Caco-2 (cell line): ENCODE data around the gene NUDT3. TPM values are rescaled to one million over a fixed set of nuclear protein-coding genes. Genes with fewer than 3 reads are reported as not detected.

Source experiments
- BruUV-seq: library from RNA; stranded (reverse); fragments of 400-500 nt; replicated peaks from 2 replicates; lab custom pipeline; 2021; lab: Mats Ljungman, UMichigan
- CTCF ChIA-PET: fragments of 300-600 bp; sonication (Branson Sonifier 250); formaldehyde crosslinking; loops from one replicate; lab custom pipeline; 2022; ENCODE audit warnings: antibody characterized with exemption; lab: Charles Lee
- POLR2A ChIA-PET: fragments of 300-600 bp; sonication (Branson Sonifier 250); formaldehyde crosslinking; loops from one replicate; lab custom pipeline; 2022; ENCODE audit warnings: antibody characterized with exemption; lab: Charles Lee
- DNase-seq, 2 experiments: peaks; one replicate each; pipeline versions ENCODE4 v3.0.0 to v3.0.0-alpha.2; 2020 to 2022
- H3K27me3 ChIP-seq: replicated peaks from 2 replicates; pipeline ENCODE4 v1.6.0; 2011; ENCODE audit warnings: low read length; ENCODE audit not compliant: control insufficient read depth, insufficient read depth
- H3K36me3 ChIP-seq: 2 replicates; pipeline ENCODE4 v1.5.1; 2011; ENCODE audit warnings: low read length; ENCODE audit not compliant: control insufficient read depth, insufficient read depth
- H3K4me1 ChIP-seq: fragments of 250-450 bp; sonication (Bioruptor Pico); 2 replicates; pipeline ENCODE4 v1.5.1; 2020; ENCODE audit warnings: mild to moderate bottlenecking
- H3K4me3 ChIP-seq: 2 replicates; pipeline ENCODE4 v1.5.1; 2011; ENCODE audit warnings: low read depth, mild to moderate bottlenecking, control low read depth, low read length
- H3K9me3 ChIP-seq: fragments of 250-450 bp; sonication (Bioruptor Pico); 2 replicates; pipeline ENCODE4 v1.5.1; 2020; ENCODE audit warnings: mild to moderate bottlenecking, moderate library complexity
- H3K27ac Mint-ChIP-seq: one replicate; pipeline ENCODE4 v1.8.0; 2022; ENCODE audit warnings: mixed read lengths; ENCODE audit not compliant: unreplicated experiment
- H3K27me3 Mint-ChIP-seq: one replicate; pipeline ENCODE4 v1.8.0; 2022; ENCODE audit warnings: mixed read lengths; ENCODE audit not compliant: insufficient read depth, unreplicated experiment
- H3K36me3 Mint-ChIP-seq: one replicate; pipeline ENCODE4 v1.8.0; 2022; ENCODE audit warnings: mild to moderate bottlenecking, mixed read lengths; ENCODE audit not compliant: insufficient read depth, unreplicated experiment
- H3K4me1 Mint-ChIP-seq: one replicate; pipeline ENCODE4 v1.8.0; 2022; ENCODE audit warnings: low read depth, mixed read lengths; ENCODE audit not compliant: unreplicated experiment
- H3K4me3 Mint-ChIP-seq: one replicate; pipeline ENCODE4 v1.8.0; 2022; ENCODE audit warnings: mild to moderate bottlenecking, moderate library complexity, mixed read lengths; ENCODE audit not compliant: unreplicated experiment
- H3K9me3 Mint-ChIP-seq: one replicate; pipeline ENCODE4 v1.8.0; 2022; ENCODE audit warnings: mixed read lengths; ENCODE audit not compliant: unreplicated experiment
- intact Hi-C: fragments of 100-400 bp; cut with micrococcal nuclease; formaldehyde crosslinking; loops from one replicate; pipeline ENCODE4 v1.10.0; 2022; ENCODE audit not compliant: unreplicated experiment
- total RNA-seq: library from RNA; stranded (reverse); gene quantifications from 2 replicates; pipeline ENCODE4 v1.2.3, GENCODE V29; 2022
- TF ChIP-seq, protein P1 (sequence below), 2 experiments: fragments of 200-600 bp in 1 of 2; IDR thresholded peaks; 1 replicate in 1 of 2; 2 replicates in 1 of 2; pipeline versions ENCODE4 v1.5.1 to v1.8.0; 2011 to 2022; ENCODE audit warnings: antibody characterized with exemption in 1 of 2, control low read depth in 1 of 2, inconsistent platforms in 1 of 2, low read depth in 1 of 2, low read length in 1 of 2, mild to moderate bottlenecking in 1 of 2, moderate library complexity in 1 of 2; ENCODE audit not compliant: insufficient read depth in 1 of 2, severe bottlenecking in 1 of 2, unreplicated experiment in 1 of 2

Gene NUDT3
- total RNA-seq, 1 experiment from 2014 or later: 22.9 TPM

DNA sequence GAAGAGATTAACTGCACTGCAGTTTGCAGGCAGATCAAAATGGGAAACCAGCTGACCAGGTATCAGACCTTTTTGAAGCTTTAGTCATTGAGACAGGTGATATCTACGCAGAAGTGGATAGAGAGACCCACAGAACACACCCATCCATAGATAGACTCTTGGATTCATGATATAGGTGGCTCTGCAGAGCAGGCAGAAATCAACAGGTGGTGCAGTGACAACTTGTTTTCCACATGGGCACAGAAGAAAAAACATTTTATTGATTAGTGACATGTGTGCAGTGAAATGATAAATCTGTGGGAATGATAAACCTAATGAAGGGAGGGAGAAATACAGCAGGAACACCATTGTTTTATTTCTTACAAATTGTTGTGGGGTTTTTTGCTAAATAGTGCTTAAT is 45.2 kb downstream of the NUDT3 start:
- Histone ChIP-seq H3K4me1 (no peaks in the 10 kb centered on the region), H3K4me3 (no peak overlapping the region), H3K9me3 (no peaks in the 10 kb centered on the region), H3K36me3 (no peaks in the 10 kb centered on the region), H3K27me3 (no peaks in the 10 kb centered on the region)
- Mint-ChIP-seq H3K4me3 (no peak overlapping the region), H3K27me3 (no peaks in the 10 kb centered on the region), H3K4me1 (peaks cover 6% of the 10 kb centered on the region), H3K36me3 (peaks cover 5% of the 10 kb centered on the region), H3K9me3 (no peaks in the 10 kb centered on the region), H3K27ac (no peak overlapping the region)
- BruUV-seq: no TSS peak
- intact Hi-C loops: no loop called here
- TF ChIP-seq, protein P1, sequence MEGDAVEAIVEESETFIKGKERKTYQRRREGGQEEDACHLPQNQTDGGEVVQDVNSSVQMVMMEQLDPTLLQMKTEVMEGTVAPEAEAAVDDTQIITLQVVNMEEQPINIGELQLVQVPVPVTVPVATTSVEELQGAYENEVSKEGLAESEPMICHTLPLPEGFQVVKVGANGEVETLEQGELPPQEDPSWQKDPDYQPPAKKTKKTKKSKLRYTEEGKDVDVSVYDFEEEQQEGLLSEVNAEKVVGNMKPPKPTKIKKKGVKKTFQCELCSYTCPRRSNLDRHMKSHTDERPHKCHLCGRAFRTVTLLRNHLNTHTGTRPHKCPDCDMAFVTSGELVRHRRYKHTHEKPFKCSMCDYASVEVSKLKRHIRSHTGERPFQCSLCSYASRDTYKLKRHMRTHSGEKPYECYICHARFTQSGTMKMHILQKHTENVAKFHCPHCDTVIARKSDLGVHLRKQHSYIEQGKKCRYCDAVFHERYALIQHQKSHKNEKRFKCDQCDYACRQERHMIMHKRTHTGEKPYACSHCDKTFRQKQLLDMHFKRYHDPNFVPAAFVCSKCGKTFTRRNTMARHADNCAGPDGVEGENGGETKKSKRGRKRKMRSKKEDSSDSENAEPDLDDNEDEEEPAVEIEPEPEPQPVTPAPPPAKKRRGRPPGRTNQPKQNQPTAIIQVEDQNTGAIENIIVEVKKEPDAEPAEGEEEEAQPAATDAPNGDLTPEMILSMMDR (IDR thresholded peaks at IDR 0.05; ENCODE audit: insufficient read depth in 1 of 2, low read depth in 1 of 2, low read length in 1 of 2, severe bottlenecking in 1 of 2, unreplicated experiment in 1 of 2): no peak
- ChIA-PET POLR2A (no interaction called here), CTCF (no interaction called here)
- DNase-seq: no peak

GRCh38 chr6:34346175-34347119 is 46.0 kb downstream of the NUDT3 start:
- no peak for DNase-seq
- Mint-ChIP-seq H3K36me3 (peaks cover 5% of the 10 kb centered on the region), H3K27ac (no peak overlapping the region), H3K27me3 (no peaks in the 10 kb centered on the region), H3K4me1 (peaks cover 7% of the 10 kb centered on the region), H3K4me3 (no peak overlapping the region), H3K9me3 (no peaks in the 10 kb centered on the region)
- CTCF ChIA-PET: no interaction called here
- no peaks in the 10 kb centered on the region for H3K27me3 ChIP-seq
- TF ChIP-seq, protein P1 (IDR thresholded peaks at IDR 0.05; ENCODE audit: insufficient read depth in 1 of 2, low read depth in 1 of 2, low read length in 1 of 2, severe bottlenecking in 1 of 2, unreplicated experiment in 1 of 2): no peak
- H3K36me3 ChIP-seq: no peaks in the 10 kb centered on the region; the same call in 1 of the 2 replicates
- no peaks in the 10 kb centered on the region for H3K4me1 ChIP-seq
- H3K9me3 ChIP-seq: no peaks in the 10 kb centered on the region
- intact Hi-C loops: no loop called here
- POLR2A ChIA-PET: no interaction called here
- H3K4me3 ChIP-seq: no peak overlapping the region
- no TSS peak for BruUV-seq

DNA sequence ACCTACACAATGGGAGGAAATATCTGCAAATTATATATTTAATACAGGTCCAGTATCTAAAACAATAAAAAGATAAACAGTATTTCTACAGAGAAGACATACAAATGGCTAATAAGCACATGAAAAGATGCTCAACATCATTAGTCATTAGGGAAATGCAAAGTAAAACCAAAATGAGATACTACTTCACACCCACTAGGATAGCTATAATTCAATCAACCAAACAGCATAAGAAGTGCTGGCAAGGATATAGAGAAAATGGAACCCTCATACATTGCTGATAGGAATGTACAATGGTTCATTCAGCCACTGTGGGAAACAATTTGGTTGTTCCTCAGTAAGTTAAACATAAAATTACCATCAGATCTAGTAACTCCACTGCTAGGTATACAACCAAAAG is 48.7 kb downstream of the NUDT3 start:
- no TSS peak for BruUV-seq
- H3K36me3 Mint-ChIP-seq: no peaks in the 10 kb centered on the region
- Histone ChIP-seq H3K4me1 (no peaks in the 10 kb centered on the region), H3K4me3 (no peak overlapping the region), H3K36me3 (peaks cover 1% of the 10 kb centered on the region), H3K27me3 (no peaks in the 10 kb centered on the region), H3K9me3 (no peaks in the 10 kb centered on the region)
- TF ChIP-seq, protein P1 (IDR thresholded peaks at IDR 0.05; ENCODE audit: insufficient read depth in 1 of 2, low read depth in 1 of 2, low read length in 1 of 2, severe bottlenecking in 1 of 2, unreplicated experiment in 1 of 2): no peak
- peaks cover 7% of the 10 kb centered on the region for H3K4me1 Mint-ChIP-seq
- no peak overlapping the region for H3K4me3 Mint-ChIP-seq
- no peaks in the 10 kb centered on the region for H3K9me3 Mint-ChIP-seq
- H3K27me3 Mint-ChIP-seq: no peaks in the 10 kb centered on the region
- DNase-seq: no peak
- intact Hi-C loops: no loop called here
- no peak overlapping the region for H3K27ac Mint-ChIP-seq
- ChIA-PET CTCF (no interaction called here), POLR2A (no interaction called here)
